PC-9 (cell line): ENCODE data around the gene KLF15. TPM values are rescaled to one million over a fixed set of nuclear protein-coding genes. Genes with fewer than 3 reads are reported as not detected.

ENCODE experiments used
- BruUV-seq: library from RNA; stranded (reverse); fragments of 400-500 nt; replicated peaks from 2 replicates; lab custom pipeline; 2021; lab: Mats Ljungman, UMichigan
- CTCF ChIA-PET: fragments of 300-600 bp; sonication (Branson Sonifier 250); formaldehyde crosslinking; loops from one replicate; lab custom pipeline; 2022; ENCODE audit warnings: antibody characterized with exemption; lab: Charles Lee
- POLR2A ChIA-PET: fragments of 300-600 bp; sonication (Branson Sonifier 250); formaldehyde crosslinking; loops from one replicate; lab custom pipeline; 2022; ENCODE audit warnings: antibody characterized with exemption; ENCODE audit not compliant: unreplicated experiment; lab: Charles Lee
- DNase-seq, 2 experiments: peaks; one replicate each; pipeline versions ENCODE4 v3.0.0 to v3.0.0-alpha.2; 2015 to 2022; ENCODE audit warnings: mixed read lengths in 1 of 2
- H2AFZ ChIP-seq: fragments of 200-600 bp; sonication (generic); 2 replicates; pipeline ENCODE4 v1.8.1; 2017; ENCODE audit warnings: antibody characterized with exemption
- H3F3A ChIP-seq: fragments of 200-600 bp; sonication (generic); 2 replicates; pipeline ENCODE4 v1.8.1; 2017; ENCODE audit warnings: antibody characterized with exemption, mild to moderate bottlenecking, low read depth; ENCODE audit not compliant: insufficient read depth
- H3K27ac ChIP-seq: fragments of 200-600 bp; sonication (generic); 2 replicates; pipeline ENCODE4 v1.6.1; 2016; ENCODE audit warnings: mixed run types
- H3K27me3 ChIP-seq: fragments of 200-600 bp; sonication (generic); 2 replicates; pipeline ENCODE4 v1.6.1; 2016; ENCODE audit warnings: low read depth, mixed run types; ENCODE audit not compliant: insufficient read depth
- H3K36me3 ChIP-seq: fragments of 200-600 bp; sonication (generic); 2 replicates; pipeline ENCODE4 v1.6.1; 2016; ENCODE audit warnings: low read depth, mixed run types
- H3K4me1 ChIP-seq: fragments of 200-600 bp; sonication (generic); replicated peaks from 2 replicates; pipeline ENCODE4 v1.6.1; 2016; ENCODE audit warnings: mixed run types; ENCODE audit not compliant: insufficient read depth
- H3K4me2 ChIP-seq: fragments of 200-600 bp; sonication (generic); 2 replicates; pipeline ENCODE4 v1.6.1; 2017; ENCODE audit warnings: mixed run types
- H3K4me3 ChIP-seq: fragments of 200-600 bp; sonication (generic); 2 replicates; pipeline ENCODE4 v1.6.1; 2016; ENCODE audit warnings: mixed run types
- H3K79me2 ChIP-seq: fragments of 200-600 bp; sonication (generic); 2 replicates; pipeline ENCODE4 v1.6.1; 2017; ENCODE audit warnings: low read depth, mixed run types
- H3K9me2 ChIP-seq: fragments of 200-600 bp; sonication (generic); 2 replicates; pipeline ENCODE4 v1.8.1; 2017; ENCODE audit warnings: mild to moderate bottlenecking; ENCODE audit not compliant: insufficient read depth
- H3K9me3 ChIP-seq: fragments of 200-600 bp; sonication (generic); 2 replicates; pipeline ENCODE4 v1.8.1; 2016; ENCODE audit warnings: low read depth; ENCODE audit not compliant: insufficient read depth
- H4K20me1 ChIP-seq: fragments of 200-600 bp; sonication (generic); 2 replicates; pipeline ENCODE4 v1.8.1; 2017; ENCODE audit not compliant: insufficient read depth
- CTCF ChIP-seq: fragments of 200-600 bp; sonication (generic); conservative IDR thresholded peaks from 2 replicates; pipeline ENCODE4 v1.6.1; 2017; ENCODE audit warnings: mixed run types, antibody characterized with exemption, mild to moderate bottlenecking, moderate library complexity
- EZH2 ChIP-seq: fragments of 200-600 bp; sonication (generic); IDR thresholded peaks from 2 replicates; pipeline ENCODE4 v1.8.0; 2017; ENCODE audit warnings: antibody characterized with exemption, low read depth
- intact Hi-C: fragments of 100-400 bp; cut with micrococcal nuclease; formaldehyde crosslinking; loops from one replicate; pipeline ENCODE4 v1.10.0; 2022; ENCODE audit not compliant: unreplicated experiment
- total RNA-seq: library from RNA; stranded (reverse); gene quantifications from 2 replicates; pipeline ENCODE4 v1.2.3, GENCODE V29; 2021

KLF15 gene
- total RNA-seq, 1 experiment from 2014 or later = 0.70 TPM

- H3K4me2 ChIP-seq = no peak overlapping the region
- H4K20me1 ChIP-seq = no peaks in the 10 kb centered on the region
- no peaks in the 10 kb centered on the region for H3K9me3 ChIP-seq
- no peaks in the 10 kb centered on the region for H3F3A ChIP-seq
- no TSS peak for BruUV-seq
- H3K27me3 ChIP-seq = no peaks in the 10 kb centered on the region
- no peak overlapping the region for H2AFZ ChIP-seq
- H3K4me3 ChIP-seq = no peak overlapping the region
- no peaks in the 10 kb centered on the region for H3K4me1 ChIP-seq
- no peak for DNase-seq
- ChIA-PET POLR2A (no interaction called here), CTCF (no interaction called here)
- no peak overlapping the region for H3K27ac ChIP-seq
- H3K79me2 ChIP-seq = no peaks in the 10 kb centered on the region
- no peaks in the 10 kb centered on the region for H3K9me2 ChIP-seq
- no peaks in the 10 kb centered on the region for H3K36me3 ChIP-seq
- TF ChIP-seq CTCF = no peak
- no peak for TF ChIP-seq EZH2
- intact Hi-C loops = no loop called here
Observed at GRCh38 chr3:126349071-126349470, 8.1 kb downstream of the KLF15 start.

GRCh38 chr3:126348308-126348920 is 8.8 kb downstream of the KLF15 start:
- no peak for DNase-seq
- Histone ChIP-seq H3K36me3 (no peaks in the 10 kb centered on the region), H3K27ac (no peak overlapping the region), H3K27me3 (no peaks in the 10 kb centered on the region), H3K9me2 (no peaks in the 10 kb centered on the region), H2AFZ (no peak overlapping the region), H3K79me2 (no peaks in the 10 kb centered on the region), H3F3A (no peaks in the 10 kb centered on the region), H4K20me1 (no peaks in the 10 kb centered on the region), H3K9me3 (no peaks in the 10 kb centered on the region), H3K4me3 (no peak overlapping the region), H3K4me1 (no peaks in the 10 kb centered on the region), H3K4me2 (no peak overlapping the region)
- intact Hi-C loops = no loop called here
- ChIA-PET POLR2A (interaction anchor here (0.6 kb wide), 1 partner anchor 1353 kb away, joined by 4 read pairs; no protein-coding TSS in a partner anchor), CTCF (no interaction called here)
- no peak for TF ChIP-seq EZH2
- TF ChIP-seq CTCF = no peak
- no TSS peak for BruUV-seq

GRCh38 chr3:126347543-126348161 is 9.6 kb downstream of the KLF15 start:
- POLR2A ChIA-PET = interaction anchor here (0.6 kb wide), 1 partner anchor 1352 kb away, joined by 4 read pairs; no protein-coding TSS in a partner anchor
- BruUV-seq = no TSS peak

More at GRCh38 chr3:126347543-126348161, 9.6 kb downstream of the KLF15 start:
- Histone ChIP-seq H3K4me2 (no peak overlapping the region), H3K36me3 (no peaks in the 10 kb centered on the region), H3K4me3 (no peak overlapping the region), H3K27me3 (no peaks in the 10 kb centered on the region), H2AFZ (no peak overlapping the region), H3K4me1 (no peaks in the 10 kb centered on the region), H4K20me1 (no peaks in the 10 kb centered on the region), H3K9me2 (no peaks in the 10 kb centered on the region), H3K27ac (no peak overlapping the region), H3K9me3 (no peaks in the 10 kb centered on the region), H3K79me2 (no peaks in the 10 kb centered on the region), H3F3A (no peaks in the 10 kb centered on the region)
- TF ChIP-seq EZH2 = no peak
- no peak for TF ChIP-seq CTCF
- intact Hi-C loops = no loop called here
- CTCF ChIA-PET = no interaction called here
- DNase-seq = no peak
